SU-DHL-6 (cell line): Measurements from ENCODE around the gene KLHL29.

ENCODE experiments used
- CTCF ChIP-seq: fragments of 200-600 bp; sonication (generic); IDR thresholded peaks from one replicate; pipeline ENCODE4 v1.5.1; 2017; ENCODE audit warnings: antibody characterized with exemption, mild to moderate bottlenecking, low read length, moderate library complexity; ENCODE audit not compliant: insufficient read depth, poor library complexity, severe bottlenecking
- EZH2phosphoT487 ChIP-seq: fragments of 200-600 bp; sonication (generic), shearing (Covaris generic); conservative IDR thresholded peaks from 2 replicates; pipeline ENCODE4 v1.6.1; 2018; ENCODE audit warnings: mild to moderate bottlenecking, antibody characterized with exemption, low read length, moderate library complexity, mixed read lengths

- TF ChIP-seq EZH2phosphoT487 (no peak), CTCF (no peak)
Observed at GRCh38 chr2:23557455-23557854, 172.5 kb downstream of the KLHL29 start.
